Neural progenitor cell (in vitro differentiated cells): ENCODE data around the gene NEK1. TPM values are rescaled to one million over a fixed set of nuclear protein-coding genes. Genes with fewer than 3 reads are reported as not detected.
"Not testable (repeated sequence)": the region's sequence is repeated elsewhere in the genome, so short reads cannot be mapped to it uniquely, and the experiment has no call there.

ENCODE experiments used
- DNase-seq: peaks from one replicate; pipeline ENCODE4 v3.0.0-alpha.2; 2016; ENCODE audit warnings: low spot score
- H2AFZ ChIP-seq: fragments of 200-600 bp; sonication (generic); replicated peaks from 2 replicates; pipeline ENCODE4 v1.6.1; 2016; ENCODE audit warnings: antibody characterized with exemption
- H3F3A ChIP-seq: fragments of 200-600 bp; sonication (generic); 2 replicates; pipeline ENCODE4 v1.6.1; 2016; ENCODE audit warnings: antibody characterized with exemption, low read depth
- H3K27ac ChIP-seq: fragments of 200-600 bp; sonication (generic); 2 replicates; pipeline ENCODE4 v1.5.1; 2016; ENCODE audit warnings: mild to moderate bottlenecking
- H3K27me3 ChIP-seq: fragments of 200-600 bp; sonication (generic); 2 replicates; pipeline ENCODE4 v1.6.1; 2016; ENCODE audit warnings: mild to moderate bottlenecking, moderate library complexity
- H3K36me3 ChIP-seq: fragments of 200-600 bp; sonication (generic); 2 replicates; pipeline ENCODE4 v1.5.1; 2016
- H3K4me1 ChIP-seq: fragments of 200-600 bp; sonication (generic); 2 replicates; pipeline ENCODE4 v1.6.1; 2016; ENCODE audit warnings: mixed run types
- H3K4me2 ChIP-seq: fragments of 200-600 bp; sonication (generic); 2 replicates; pipeline ENCODE4 v1.6.1; 2016
- H3K4me3 ChIP-seq: fragments of 200-600 bp; sonication (generic); 2 replicates; pipeline ENCODE4 v1.5.1; 2016
- H3K79me2 ChIP-seq: fragments of 200-600 bp; sonication (generic); 2 replicates; pipeline ENCODE4 v1.6.1; 2016; ENCODE audit warnings: low read depth
- H3K9ac ChIP-seq: fragments of 200-600 bp; sonication (generic); 2 replicates; pipeline ENCODE4 v1.6.1; 2016
- H3K9me3 ChIP-seq: fragments of 200-600 bp; sonication (generic); 2 replicates; pipeline ENCODE4 v1.5.1; 2016; ENCODE audit warnings: low read depth
- H4K20me1 ChIP-seq: fragments of 200-600 bp; sonication (generic); 2 replicates; pipeline ENCODE4 v1.6.1; 2016; ENCODE audit warnings: low read depth
- H3K27ac Mint-ChIP-seq: 3 replicates; pipeline ENCODE4 v1.8.0; 2021; ENCODE audit warnings: mixed read lengths
- H3K27me3 Mint-ChIP-seq: 2 replicates; pipeline ENCODE4 v1.8.0; 2022; ENCODE audit warnings: low read depth, mild to moderate bottlenecking, inconsistent platforms, moderate library complexity, mixed read lengths; ENCODE audit not compliant: insufficient read depth
- H3K36me3 Mint-ChIP-seq: 3 replicates; pipeline ENCODE4 v1.8.0; 2021; ENCODE audit warnings: mixed read lengths
- H3K4me1 Mint-ChIP-seq: 3 replicates; pipeline ENCODE4 v1.8.0; 2021; ENCODE audit warnings: mixed read lengths
- H3K4me3 Mint-ChIP-seq: 3 replicates; pipeline ENCODE4 v1.8.0; 2021; ENCODE audit warnings: mild to moderate bottlenecking, moderate library complexity, mixed read lengths
- H3K9me3 Mint-ChIP-seq: 3 replicates; pipeline ENCODE4 v1.8.0; 2020; ENCODE audit warnings: mixed read lengths
- EZH2 ChIP-seq: fragments of 200-600 bp; sonication (generic); IDR thresholded peaks from 2 replicates; pipeline ENCODE4 v1.6.1; 2017; ENCODE audit warnings: antibody characterized with exemption, mild to moderate bottlenecking, moderate library complexity
- EZH2phosphoT487 ChIP-seq: fragments of 200-600 bp; sonication (generic); IDR thresholded peaks from 2 replicates; pipeline ENCODE4 v1.6.1; 2017; ENCODE audit warnings: antibody characterized with exemption
- total RNA-seq: library from RNA; depleted of rRNA; stranded (reverse); fragments of >200 nt; gene quantifications from 2 replicates; pipeline ENCODE4 v1.2.3, GENCODE V29; 2015; ENCODE audit warnings: low replicate concordance
- TF ChIP-seq, protein P1 (sequence below): fragments of 200-600 bp; sonication (generic); IDR thresholded peaks from 2 replicates; pipeline ENCODE4 v1.5.1; 2017; ENCODE audit warnings: antibody characterized with exemption, mild to moderate bottlenecking

Gene NEK1
- total RNA-seq, 1 donor from 2014 or later = 12.1 TPM

DNA sequence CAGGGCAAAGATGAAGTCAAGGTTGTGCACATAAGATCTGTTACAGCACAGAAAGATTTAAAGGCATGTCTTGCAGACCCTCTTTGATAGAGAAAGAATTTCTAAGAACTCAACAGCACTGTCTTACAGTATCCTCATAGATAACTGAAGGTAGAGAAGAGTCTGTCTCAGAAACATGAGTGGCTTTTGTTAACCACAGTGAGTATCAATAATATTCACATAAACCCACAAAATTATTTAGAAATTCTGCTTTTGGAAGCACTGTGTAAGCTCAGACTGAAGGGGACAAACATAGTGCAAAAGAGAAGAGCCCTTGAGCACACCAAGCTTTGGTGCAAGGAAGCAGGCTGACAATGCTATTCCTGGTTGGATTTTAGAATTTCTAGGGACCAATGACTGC, 175.6 kb downstream of the NEK1 start:
- H3K4me2 ChIP-seq = no peak overlapping the region
- no peaks in the 10 kb centered on the region for H3K36me3 ChIP-seq
- TF ChIP-seq, protein P1, sequence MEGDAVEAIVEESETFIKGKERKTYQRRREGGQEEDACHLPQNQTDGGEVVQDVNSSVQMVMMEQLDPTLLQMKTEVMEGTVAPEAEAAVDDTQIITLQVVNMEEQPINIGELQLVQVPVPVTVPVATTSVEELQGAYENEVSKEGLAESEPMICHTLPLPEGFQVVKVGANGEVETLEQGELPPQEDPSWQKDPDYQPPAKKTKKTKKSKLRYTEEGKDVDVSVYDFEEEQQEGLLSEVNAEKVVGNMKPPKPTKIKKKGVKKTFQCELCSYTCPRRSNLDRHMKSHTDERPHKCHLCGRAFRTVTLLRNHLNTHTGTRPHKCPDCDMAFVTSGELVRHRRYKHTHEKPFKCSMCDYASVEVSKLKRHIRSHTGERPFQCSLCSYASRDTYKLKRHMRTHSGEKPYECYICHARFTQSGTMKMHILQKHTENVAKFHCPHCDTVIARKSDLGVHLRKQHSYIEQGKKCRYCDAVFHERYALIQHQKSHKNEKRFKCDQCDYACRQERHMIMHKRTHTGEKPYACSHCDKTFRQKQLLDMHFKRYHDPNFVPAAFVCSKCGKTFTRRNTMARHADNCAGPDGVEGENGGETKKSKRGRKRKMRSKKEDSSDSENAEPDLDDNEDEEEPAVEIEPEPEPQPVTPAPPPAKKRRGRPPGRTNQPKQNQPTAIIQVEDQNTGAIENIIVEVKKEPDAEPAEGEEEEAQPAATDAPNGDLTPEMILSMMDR = no peak
- no peak for TF ChIP-seq EZH2phosphoT487
- TF ChIP-seq EZH2 = no peak
- H2AFZ ChIP-seq = no peak overlapping the region
- Mint-ChIP-seq H3K9me3 (no peaks in the 10 kb centered on the region), H3K36me3 (no peaks in the 10 kb centered on the region), H3K27me3 (no peaks in the 10 kb centered on the region), H3K4me3 (no peak overlapping the region), H3K27ac (no peak overlapping the region), H3K4me1 (no peaks in the 10 kb centered on the region)
- no peaks in the 10 kb centered on the region for H3K9me3 ChIP-seq
- no peak overlapping the region for H3K9ac ChIP-seq
- no peak overlapping the region for H3K4me3 ChIP-seq
- DNase-seq = no peak
- H3K27me3 ChIP-seq = no peaks in the 10 kb centered on the region
- H4K20me1 ChIP-seq = no peaks in the 10 kb centered on the region
- peaks cover 34% of the 10 kb centered on the region for H3K4me1 ChIP-seq
- H3K27ac ChIP-seq = no peak overlapping the region
- H3F3A ChIP-seq = no peaks in the 10 kb centered on the region
- H3K79me2 ChIP-seq = no peaks in the 10 kb centered on the region

- no peak overlapping the region for H3K9ac ChIP-seq
These were observed 184.0 kb downstream of the NEK1 start for GRCh38 chr4:169428376-169428775.

DNA sequence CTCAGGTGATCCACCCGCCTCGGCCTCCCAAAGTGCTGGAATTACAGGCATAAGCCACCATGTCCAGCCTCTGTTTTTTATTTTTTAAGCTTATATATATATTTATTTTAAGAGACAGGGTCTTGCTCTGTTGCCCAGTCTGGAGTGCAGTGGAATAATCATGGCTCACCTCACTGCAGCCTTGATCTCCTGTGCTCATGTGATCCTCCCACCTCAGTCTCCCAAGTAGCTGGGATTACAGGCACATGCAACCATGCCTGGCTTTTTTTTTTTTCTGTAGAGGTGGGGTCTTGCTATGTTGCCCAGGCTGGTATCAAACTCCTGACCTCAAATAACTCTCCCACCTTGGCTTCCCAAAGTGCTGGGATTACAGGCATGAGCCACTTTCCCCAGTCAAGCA, 184.7 kb downstream of the NEK1 start:
- H3K4me1 Mint-ChIP-seq, H3F3A ChIP-seq, H4K20me1 ChIP-seq, H3K27me3 Mint-ChIP-seq, H3K4me3 Mint-ChIP-seq, H3K36me3 ChIP-seq, H3K79me2 ChIP-seq, DNase-seq, H3K4me2 ChIP-seq, H3K9ac ChIP-seq, H3K27me3 ChIP-seq, H2AFZ ChIP-seq, H3K4me3 ChIP-seq, H3K9me3 ChIP-seq, H3K4me1 ChIP-seq, H3K9me3 Mint-ChIP-seq, H3K36me3 Mint-ChIP-seq, H3K27ac Mint-ChIP-seq, H3K27ac ChIP-seq: not testable (repeated sequence)

More at GRCh38 chr4:169428376-169428775, 184.0 kb downstream of the NEK1 start:
- H3K36me3 ChIP-seq = no peaks in the 10 kb centered on the region
- no peaks in the 10 kb centered on the region for H3F3A ChIP-seq
- H4K20me1 ChIP-seq = no peaks in the 10 kb centered on the region
- H3K79me2 ChIP-seq = no peaks in the 10 kb centered on the region
- no peak overlapping the region for H2AFZ ChIP-seq
- H3K9me3 ChIP-seq = no peaks in the 10 kb centered on the region
- H3K27me3 ChIP-seq = no peaks in the 10 kb centered on the region
- no peak for TF ChIP-seq EZH2phosphoT487
- no peak for TF ChIP-seq EZH2
- TF ChIP-seq, protein P1 = no peak
- no peak for DNase-seq
- no peak overlapping the region for H3K27ac ChIP-seq
- H3K4me1 ChIP-seq = no peaks in the 10 kb centered on the region
- H3K4me3 Mint-ChIP-seq = no peak overlapping the region
- H3K27ac Mint-ChIP-seq = no peak overlapping the region
- no peak overlapping the region for H3K4me3 ChIP-seq
- H3K36me3 Mint-ChIP-seq = peaks cover 2% of the 10 kb centered on the region
- no peaks in the 10 kb centered on the region for H3K27me3 Mint-ChIP-seq
- H3K9me3 Mint-ChIP-seq = no peaks in the 10 kb centered on the region
- H3K4me2 ChIP-seq = no peak overlapping the region
- no peaks in the 10 kb centered on the region for H3K4me1 Mint-ChIP-seq

DNA sequence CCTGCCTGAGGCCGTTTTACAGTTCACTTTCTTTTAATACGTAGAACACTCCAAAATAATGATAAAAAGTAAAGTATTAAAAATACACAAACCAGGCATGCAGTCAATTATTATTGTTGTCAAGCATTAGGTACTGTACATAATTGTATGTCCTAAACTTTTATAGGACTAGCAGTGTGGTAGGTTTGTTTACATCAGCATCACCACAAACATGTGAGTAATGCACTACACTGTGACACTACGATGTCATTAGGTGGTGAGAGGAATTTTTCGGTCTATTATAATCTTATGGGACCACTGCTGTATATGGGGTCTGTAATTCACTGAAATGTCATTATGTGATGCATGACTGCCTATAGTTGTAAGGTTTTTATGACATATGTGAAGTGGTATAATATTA, 192.1 kb downstream of the NEK1 start:
- H3K27me3 Mint-ChIP-seq = no peaks in the 10 kb centered on the region
- Histone ChIP-seq H2AFZ (no peak overlapping the region), H3K9ac (no peak overlapping the region), H3K4me2 (no peak overlapping the region), H4K20me1 (no peaks in the 10 kb centered on the region), H3F3A (no peaks in the 10 kb centered on the region), H3K36me3 (no peaks in the 10 kb centered on the region), H3K27ac (no peak overlapping the region), H3K9me3 (no peaks in the 10 kb centered on the region), H3K4me1 (no peaks in the 10 kb centered on the region), H3K27me3 (no peaks in the 10 kb centered on the region), H3K4me3 (no peak overlapping the region), H3K79me2 (no peaks in the 10 kb centered on the region)
- peaks cover 3% of the 10 kb centered on the region for H3K4me1 Mint-ChIP-seq
- H3K9me3 Mint-ChIP-seq = no peaks in the 10 kb centered on the region
- no peak overlapping the region for H3K4me3 Mint-ChIP-seq
- no peak for DNase-seq
- peaks cover 3% of the 10 kb centered on the region for H3K36me3 Mint-ChIP-seq
- no peak overlapping the region for H3K27ac Mint-ChIP-seq
- TF ChIP-seq EZH2 = no peak
